ENCODE results near the gene TMPRSS2.

DNA sequence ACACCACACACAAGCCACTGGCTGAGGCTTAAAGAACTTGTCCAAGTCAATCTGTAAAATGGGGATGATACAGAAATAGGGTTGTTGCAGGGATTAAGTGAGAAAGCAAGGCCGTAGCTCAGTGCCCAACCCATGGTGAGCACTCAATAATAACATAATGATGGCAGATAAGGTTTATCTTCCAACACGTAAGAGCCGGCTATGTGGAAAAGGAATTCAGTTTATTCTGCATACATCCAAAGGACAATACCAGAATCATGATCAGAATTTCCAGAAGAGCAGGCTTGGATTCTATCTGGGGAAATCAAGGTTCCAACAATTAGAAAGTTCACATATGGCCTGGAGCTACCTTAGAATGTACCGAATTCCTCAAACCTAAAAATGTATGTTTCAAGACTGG is 4.6 kb downstream of the TMPRSS2 start:
- no peak for TF ChIP-seq POLR2A (IDR thresholded peaks at IDR 0.05)
- TF ChIP-seq, protein P1, sequence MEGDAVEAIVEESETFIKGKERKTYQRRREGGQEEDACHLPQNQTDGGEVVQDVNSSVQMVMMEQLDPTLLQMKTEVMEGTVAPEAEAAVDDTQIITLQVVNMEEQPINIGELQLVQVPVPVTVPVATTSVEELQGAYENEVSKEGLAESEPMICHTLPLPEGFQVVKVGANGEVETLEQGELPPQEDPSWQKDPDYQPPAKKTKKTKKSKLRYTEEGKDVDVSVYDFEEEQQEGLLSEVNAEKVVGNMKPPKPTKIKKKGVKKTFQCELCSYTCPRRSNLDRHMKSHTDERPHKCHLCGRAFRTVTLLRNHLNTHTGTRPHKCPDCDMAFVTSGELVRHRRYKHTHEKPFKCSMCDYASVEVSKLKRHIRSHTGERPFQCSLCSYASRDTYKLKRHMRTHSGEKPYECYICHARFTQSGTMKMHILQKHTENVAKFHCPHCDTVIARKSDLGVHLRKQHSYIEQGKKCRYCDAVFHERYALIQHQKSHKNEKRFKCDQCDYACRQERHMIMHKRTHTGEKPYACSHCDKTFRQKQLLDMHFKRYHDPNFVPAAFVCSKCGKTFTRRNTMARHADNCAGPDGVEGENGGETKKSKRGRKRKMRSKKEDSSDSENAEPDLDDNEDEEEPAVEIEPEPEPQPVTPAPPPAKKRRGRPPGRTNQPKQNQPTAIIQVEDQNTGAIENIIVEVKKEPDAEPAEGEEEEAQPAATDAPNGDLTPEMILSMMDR (IDR thresholded peaks at IDR 0.05), result no peak
